Measurements from ENCODE around the gene IL17RA.

DNA sequence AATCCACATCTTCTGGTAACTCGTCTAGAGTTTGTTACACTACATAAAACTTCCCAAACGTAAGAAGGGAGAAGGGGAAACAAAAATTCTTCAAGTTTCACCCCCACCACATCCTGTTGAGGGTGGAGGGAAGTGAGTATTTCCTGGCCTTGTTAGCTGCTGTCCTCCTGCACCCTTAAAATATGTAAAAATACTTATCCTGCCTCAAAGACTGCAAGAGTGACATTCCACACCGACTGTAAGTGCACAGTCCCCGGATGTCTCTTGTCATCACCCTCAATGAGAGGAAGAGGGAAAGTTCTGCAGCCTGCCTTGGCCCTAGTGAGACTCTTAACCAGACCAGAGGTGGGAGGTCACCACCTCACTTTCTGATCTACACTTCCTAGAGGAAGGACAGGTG, 33.1 kb downstream of the IL17RA start:
- TF ChIP-seq ZNF629 (tag by site-specific recombination; IDR thresholded peaks at IDR 0.05): no peak
- no peak for TF ChIP-seq ZBTB20 (tag by site-specific recombination; IDR thresholded peaks at IDR 0.05)
- TF ChIP-seq CTCF (tag by site-specific recombination; IDR thresholded peaks at IDR 0.05): no peak
- TF ChIP-seq ZNF280C (tag by site-specific recombination; IDR thresholded peaks at IDR 0.05): no peak
- TF ChIP-seq ZNF830 (tag by site-specific recombination; IDR thresholded peaks at IDR 0.05; ENCODE audit: low read depth): no peak
- TF ChIP-seq ZNF354C (tag by site-specific recombination; IDR thresholded peaks at IDR 0.05; ENCODE audit: borderline replicate concordance, low read depth): no peak
- TF ChIP-seq ZNF501 (tag by site-specific recombination; IDR thresholded peaks at IDR 0.05): no peak
